GM18861 (cell line): ENCODE measurements around the gene FYTTD1.

ENCODE experiments used
- ATAC-seq: cut with Tn5 transposase; IDR thresholded peaks from one replicate; pipeline ENCODE4 v1.9.1; 2021; ENCODE audit not compliant: unreplicated experiment

FYTTD1 gene

GRCh38 chr3:197830308-197830966, 80.8 kb downstream of the FYTTD1 start:
- ATAC-seq: no peak

GRCh38 chr3:197830967-197831313, 81.3 kb downstream of the FYTTD1 start:
- no peak for ATAC-seq

GRCh38 chr3:197833930-197834715, 84.4 kb downstream of the FYTTD1 start:
- no peak for ATAC-seq

- no peak for ATAC-seq
These were observed 85.8 kb downstream of the FYTTD1 start for GRCh38 chr3:197835509-197835908.

GRCh38 chr3:197836244-197836643, 86.6 kb downstream of the FYTTD1 start:
- no peak for ATAC-seq
